ENCODE data around the gene RETREG3.
"Not testable (repeated sequence)": the region's sequence is repeated elsewhere in the genome, so short reads cannot be mapped to it uniquely, and the experiment has no call there.

RETREG3 gene

GRCh38 chr17:42548993-42549755, 60.0 kb downstream of the RETREG3 start:
- no peak for DNase-seq

- DNase-seq, result peak; percentile 85
Observed at GRCh38 chr17:42548070-42548837, 60.9 kb downstream of the RETREG3 start.

GRCh38 chr17:42547698-42548069, 61.5 kb downstream of the RETREG3 start:
- no peak for DNase-seq

- DNase-seq, result no peak
Observed at GRCh38 chr17:42547001-42547461, 62.1 kb downstream of the RETREG3 start.

- not testable (repeated sequence) for DNase-seq
Observed at GRCh38 chr17:42545755-42546505, 63.2 kb downstream of the RETREG3 start.

- no peak for DNase-seq
Observed at GRCh38 chr17:42544874-42545283, 64.3 kb downstream of the RETREG3 start.

GRCh38 chr17:42543190-42544079, 65.7 kb downstream of the RETREG3 start:
- DNase-seq, result no peak

GRCh38 chr17:42541041-42541833, 67.9 kb downstream of the RETREG3 start:
- DNase-seq, result no peak

- not testable (repeated sequence) for DNase-seq
Observed at GRCh38 chr17:42540558-42540957, 68.6 kb downstream of the RETREG3 start.

- no peak for DNase-seq
Observed at GRCh38 chr17:42538482-42538881, 70.7 kb downstream of the RETREG3 start.

- DNase-seq, result no peak
Observed at GRCh38 chr17:42537826-42538451, 71.2 kb downstream of the RETREG3 start.

- DNase-seq, result no peak
Observed at GRCh38 chr17:42537156-42537805, 71.9 kb downstream of the RETREG3 start.

- peak; percentile 81 for DNase-seq
Observed at GRCh38 chr17:42536372-42537155, 72.6 kb downstream of the RETREG3 start.

GRCh38 chr17:42536048-42536371, 73.2 kb downstream of the RETREG3 start, which contains the start of gene NAGLU:
TSS of gene NAGLU (plus strand) at chr17:42536241. CDS start at chr17:42536273, 32 bp downstream.
- DNase-seq, result peak; percentile 94

GRCh38 chr17:42535155-42536047, 73.8 kb downstream of the RETREG3 start:
- no peak for DNase-seq

GRCh38 chr17:42531455-42532354, 77.5 kb downstream of the RETREG3 start:
- DNase-seq, result peak; percentile 73

- DNase-seq, result no peak
Observed at GRCh38 chr17:42530952-42531454, 78.2 kb downstream of the RETREG3 start.

Data from eye (tissue), 1 donor.